HG02852 (cell line): ENCODE data around the gene PLA2R1.

Source experiments
- ATAC-seq: cut with Tn5 transposase; IDR thresholded peaks from one replicate; pipeline ENCODE4 v1.9.1; 2021; ENCODE audit warnings: mild to moderate bottlenecking, moderate library complexity; ENCODE audit not compliant: unreplicated experiment

Gene PLA2R1

DNA sequence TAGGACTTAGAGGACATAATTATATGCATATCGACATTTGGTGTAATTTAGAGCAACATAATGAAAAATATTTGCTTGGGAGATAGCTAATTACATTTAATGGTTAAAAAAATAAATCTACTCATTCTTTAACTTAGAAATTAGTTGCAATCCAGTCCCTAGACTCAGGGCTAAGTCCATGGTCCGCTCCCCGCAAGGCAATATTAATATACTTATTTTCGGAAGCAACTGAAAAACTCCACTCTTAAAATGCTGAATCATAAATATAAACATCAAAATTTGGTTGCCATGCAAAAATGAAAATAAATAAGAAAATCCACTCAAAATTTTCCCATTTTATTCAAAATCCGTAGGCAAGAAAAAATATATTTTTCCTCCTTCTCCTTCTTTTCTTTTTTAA lies 164.7 kb downstream of the PLA2R1 start:
- ATAC-seq = no peak

DNA sequence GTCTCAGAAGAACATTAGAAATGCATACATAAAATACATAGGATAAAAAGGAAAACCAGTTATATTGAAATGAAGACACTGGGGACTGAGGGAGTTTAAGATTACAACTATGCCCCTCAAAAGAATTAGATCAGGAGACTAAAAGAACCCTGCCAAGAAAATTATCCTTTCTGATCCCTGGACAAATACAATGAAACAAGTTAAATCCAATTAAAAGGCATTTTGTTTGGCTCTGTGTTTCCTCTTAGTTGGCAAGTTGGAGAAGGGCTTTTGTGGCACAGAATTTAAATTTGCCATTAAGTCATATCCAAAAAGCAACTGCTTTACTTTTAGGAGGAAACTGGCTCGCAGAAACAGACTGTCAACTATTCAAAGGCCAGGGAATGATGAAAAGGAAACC lies 165.3 kb downstream of the PLA2R1 start:
- no peak for ATAC-seq

DNA sequence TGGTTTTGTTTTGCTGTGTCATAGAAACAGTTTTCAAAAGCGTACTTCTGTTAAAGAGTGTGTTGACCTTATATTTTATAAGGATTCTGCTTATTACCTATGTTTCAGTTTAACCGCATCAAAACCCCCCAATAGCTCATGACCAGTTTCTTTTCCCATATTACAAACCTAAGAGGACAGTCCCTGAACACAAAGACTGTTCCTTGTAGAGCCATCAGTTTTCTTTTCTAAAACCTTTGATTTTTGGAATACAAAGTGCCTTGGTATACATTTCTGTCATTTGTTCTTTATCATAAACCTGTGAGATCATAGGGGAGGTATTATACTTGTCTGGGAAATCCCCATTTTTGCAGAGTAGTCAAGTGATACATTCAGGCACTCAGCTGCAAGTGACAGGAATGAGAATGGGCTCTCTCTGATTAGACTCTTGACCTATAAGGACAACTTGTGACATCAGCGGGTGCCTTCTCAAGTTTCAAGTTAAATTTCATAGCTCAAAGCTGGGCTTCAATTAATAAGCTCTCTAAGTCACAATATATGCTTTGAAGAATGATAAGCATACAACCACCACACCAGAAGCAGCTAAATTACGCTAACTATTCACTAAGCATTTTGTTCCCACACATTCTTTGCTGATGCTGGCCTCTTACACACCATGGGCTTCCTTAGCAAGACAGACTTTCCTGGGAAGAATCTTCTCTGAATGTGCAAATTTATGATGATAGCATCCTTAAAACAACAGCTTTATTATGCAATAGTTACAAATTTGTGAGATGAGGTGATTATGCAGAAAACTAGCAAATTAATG lies 167.0 kb downstream of the PLA2R1 start:
- ATAC-seq = peak; percentile 65

DNA sequence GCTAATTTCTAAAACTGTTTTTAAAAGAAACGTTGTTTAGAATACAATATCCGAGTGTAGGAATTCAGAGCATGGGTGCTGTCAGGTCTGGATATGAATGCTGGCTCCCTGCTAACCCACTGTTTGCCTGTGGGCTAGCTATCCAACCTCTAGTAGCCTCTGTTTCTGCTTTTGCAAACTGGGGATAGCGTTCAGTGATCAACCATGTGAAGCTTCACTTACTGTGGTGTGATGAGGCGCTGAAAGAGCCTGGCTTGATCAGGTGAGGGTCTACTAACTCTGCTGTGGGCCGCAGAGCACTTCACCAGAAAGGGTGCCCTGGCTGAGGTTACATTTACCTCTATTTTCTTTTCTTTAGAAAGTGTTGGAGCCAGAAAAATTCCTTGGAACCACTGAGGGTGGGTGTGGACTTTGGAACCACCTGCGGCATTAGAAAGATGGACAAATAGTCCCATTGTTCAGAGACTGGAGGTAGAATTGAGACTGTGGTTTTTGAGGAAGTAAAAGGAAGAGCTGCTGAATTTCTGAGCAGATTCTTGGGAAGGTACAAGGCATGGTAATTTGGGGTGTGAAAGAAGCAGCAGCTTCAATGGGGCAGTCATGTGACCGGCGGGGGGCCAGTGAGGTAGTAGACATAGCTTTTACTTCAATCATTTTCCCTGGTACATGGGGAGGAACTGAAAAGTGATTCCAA lies 168.1 kb downstream of the PLA2R1 start:
- no peak for ATAC-seq

DNA sequence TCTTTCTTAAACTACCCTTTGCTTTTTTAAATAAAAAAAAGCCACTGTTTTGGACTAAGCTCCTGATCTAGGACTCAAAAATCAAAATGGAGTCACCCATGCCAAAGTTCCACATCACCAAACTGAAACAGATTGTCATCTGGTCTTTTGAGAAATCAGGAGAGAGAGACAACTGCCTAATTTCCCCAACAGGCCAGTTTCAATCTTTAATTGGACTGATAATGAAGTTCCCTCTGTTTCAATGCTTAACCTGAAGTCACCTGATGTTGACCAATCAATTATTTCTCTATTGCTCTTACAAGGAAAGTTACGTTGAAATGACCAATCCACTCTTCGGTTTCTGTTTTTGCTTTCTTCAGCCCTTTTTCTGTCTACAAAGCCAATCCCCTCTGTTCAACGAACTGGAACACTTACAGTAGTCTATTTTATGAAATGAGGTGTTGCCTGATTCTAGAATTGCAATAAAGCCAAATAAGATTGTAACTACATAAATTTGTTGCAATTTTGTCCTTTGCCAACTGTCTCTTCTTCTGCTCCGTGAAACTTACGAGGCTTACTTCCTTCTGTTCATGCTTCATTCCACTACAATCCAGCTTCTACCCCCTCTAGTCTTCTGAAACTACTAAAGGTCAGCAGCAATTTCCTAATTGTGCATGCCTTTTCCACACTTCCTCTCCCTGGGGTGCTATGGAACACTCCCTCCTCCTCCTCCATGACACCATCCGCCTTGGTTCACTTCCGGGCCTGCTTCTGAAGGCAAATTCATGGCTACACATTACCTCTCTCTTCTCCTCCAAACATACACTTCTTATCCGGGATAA lies 169.2 kb downstream of the PLA2R1 start:
- ATAC-seq = no peak

DNA sequence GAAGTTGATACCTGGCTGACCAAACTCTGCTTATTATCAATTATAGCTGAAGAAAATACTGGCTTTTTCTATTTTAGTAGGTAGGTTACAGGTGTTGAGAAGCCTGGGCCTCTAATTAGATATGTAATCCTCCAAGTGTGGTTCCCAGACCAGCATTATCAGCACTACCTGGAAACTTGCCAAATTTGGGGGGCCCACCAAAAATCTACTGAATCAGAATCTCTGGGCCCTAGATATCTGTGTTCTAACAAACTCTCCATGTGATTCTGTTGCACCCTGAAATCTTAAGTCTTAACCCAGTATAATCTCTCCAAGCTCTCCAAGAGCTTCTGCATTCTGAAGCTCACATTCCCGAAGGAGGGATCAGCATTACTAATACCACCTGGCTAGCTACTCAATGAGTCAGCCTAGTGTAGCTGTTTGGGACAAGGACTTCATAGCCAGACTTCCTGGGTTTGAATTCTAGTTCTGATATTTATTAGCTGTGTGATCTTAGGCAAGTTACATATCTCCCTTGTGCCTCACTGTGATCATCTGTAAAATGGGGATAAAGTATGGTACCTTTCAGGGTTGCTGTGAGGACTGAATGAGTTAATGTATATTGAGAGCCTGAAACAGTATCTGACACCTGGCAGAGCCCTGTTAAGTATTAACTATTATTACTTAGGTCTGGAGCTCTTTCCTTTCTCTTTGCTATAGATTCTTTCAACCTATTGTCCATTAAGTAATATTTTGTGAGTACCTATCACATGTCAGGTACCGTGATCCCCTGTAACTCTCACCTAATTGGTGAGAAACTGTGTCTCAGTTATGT lies 170.3 kb downstream of the PLA2R1 start:
- no peak for ATAC-seq

DNA sequence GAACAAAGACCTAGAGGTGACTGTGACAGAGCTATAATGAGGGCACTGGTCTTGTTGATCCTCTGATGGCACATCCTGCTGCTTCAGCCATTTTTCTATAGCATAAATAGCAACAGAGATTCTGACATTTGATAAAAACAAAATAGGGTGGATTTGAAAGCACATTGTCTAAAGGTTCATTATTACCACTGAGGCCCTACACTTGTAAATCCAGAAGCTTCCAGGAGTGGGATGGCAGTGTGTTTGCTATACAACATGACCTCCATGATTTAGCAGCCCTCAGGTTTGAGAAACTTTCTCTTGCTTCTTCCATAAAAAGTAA lies 171.2 kb downstream of the PLA2R1 start:
- ATAC-seq = no peak

DNA sequence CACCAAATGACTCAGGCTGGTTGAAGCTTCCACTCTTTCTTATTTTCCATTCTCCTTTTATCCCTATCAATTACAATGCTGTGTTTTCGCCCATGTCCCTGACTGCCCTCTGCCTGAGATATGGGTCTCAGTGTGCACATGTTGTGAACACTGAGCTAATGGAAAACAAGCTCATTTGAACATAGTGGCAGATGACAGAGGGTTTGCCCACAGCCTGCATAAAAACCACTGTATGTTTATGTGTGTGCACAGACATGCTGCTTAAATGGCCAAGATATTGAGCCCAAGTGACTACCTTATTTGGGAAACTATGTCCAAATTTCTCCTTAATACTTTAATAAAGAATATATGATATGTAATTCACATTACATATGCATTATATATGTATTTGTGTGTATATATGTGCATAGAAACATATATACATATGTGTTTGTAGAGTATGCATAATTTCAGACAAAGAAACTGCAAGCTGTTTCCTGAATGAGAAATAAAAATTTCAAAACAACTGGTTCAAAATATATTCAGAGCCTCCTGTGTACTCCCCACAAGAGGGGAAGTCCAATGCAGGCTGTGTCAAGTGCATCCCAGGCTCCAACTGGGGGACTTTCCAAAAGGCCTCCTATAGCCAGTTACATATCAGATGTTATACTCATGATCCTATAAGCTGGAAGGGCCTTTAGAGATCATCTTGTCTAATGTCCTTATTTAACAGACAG lies 171.7 kb downstream of the PLA2R1 start:
- peak; percentile 49 for ATAC-seq

DNA sequence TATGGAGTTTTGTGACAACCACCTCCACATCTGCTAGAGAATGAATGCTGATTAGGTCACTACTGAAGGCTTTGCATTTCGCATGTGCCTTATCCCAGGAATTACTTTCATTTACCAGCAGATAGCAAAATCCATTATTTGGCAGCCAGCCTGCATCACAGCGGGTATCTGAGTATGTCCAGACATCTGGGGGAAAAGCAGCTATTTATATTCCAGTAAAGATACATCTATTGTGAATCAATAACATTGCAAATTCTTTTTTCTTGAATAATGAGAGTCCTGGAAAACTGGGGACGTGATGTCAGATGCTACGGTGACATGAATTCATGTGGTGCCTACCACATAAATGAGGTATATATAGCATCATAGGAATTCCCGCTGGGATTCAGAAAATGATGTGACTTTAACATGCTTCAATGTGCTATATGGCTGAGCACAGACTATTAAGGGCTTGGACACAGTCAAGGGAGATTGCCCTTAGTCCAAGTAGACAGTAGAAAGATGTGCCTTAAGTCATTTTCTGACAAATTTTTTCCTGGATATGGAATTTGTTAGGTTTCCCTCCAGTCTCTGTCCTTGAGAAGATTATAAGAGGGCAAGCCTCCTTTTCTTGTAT lies 180.2 kb downstream of the PLA2R1 start:
- no peak for ATAC-seq
